Heart left ventricle (tissue), 13 donors: ENCODE measurements around the gene PTPRM.

ENCODE experiments used
- POLR2A ChIP-seq, 2 donors: fragments of 450-650 bp; IDR thresholded peaks; one replicate each; pipeline ENCODE4 v1.6.1; 2017; ENCODE audit warnings: antibody characterized with exemption in 2 of 2, mild to moderate bottlenecking in 2 of 2, moderate library complexity in 2 of 2
- TF ChIP-seq, protein P1 (sequence below), 12 donors: fragments of 200-600 bp; sonication (generic) in 4 of 12; IDR thresholded peaks; one replicate each; pipeline versions ENCODE4 v1.5.0 to v1.8.0; 2018 to 2022; ENCODE audit warnings: antibody characterized with exemption in 12 of 12, mild to moderate bottlenecking in 5 of 12
- donor health status: ischemic (EF 13 %, LVEDD 7.1; RV severe dilation, severe dysfunction).
- donor health status: DM: no; HTN: yes; CAD: no.
- donor health status: DM: no; HTN: no; CAD: no.
- donor health status: ischemic (EF 25% LVEDD 6.9; RV normal size, moderate dysfunction).
- donor health status: ischemic (EF 25% LVEDD 5.7; RV mildly dilated, moderate dysfunction).
- donor health status: ischemic (EF 35%, LVEDD 5.7; RV mildly dilated, moderate dysfunction).
- donor health status: nonischemic (EF 11% LVEDD 7.7; RV severe dilation, severe dysfunction).
- donor health status: DM: yes; HTN: yes; CAD: no.
- donor health status: PGD.
- donor health status: ischemic (EF 29% LVEDD 5.4; RV normal size, mild dysfunction).
- donor health status: nonischemic (EF 23%, LVEDD 6.1; RV moderate dilation, normal function).

DNA sequence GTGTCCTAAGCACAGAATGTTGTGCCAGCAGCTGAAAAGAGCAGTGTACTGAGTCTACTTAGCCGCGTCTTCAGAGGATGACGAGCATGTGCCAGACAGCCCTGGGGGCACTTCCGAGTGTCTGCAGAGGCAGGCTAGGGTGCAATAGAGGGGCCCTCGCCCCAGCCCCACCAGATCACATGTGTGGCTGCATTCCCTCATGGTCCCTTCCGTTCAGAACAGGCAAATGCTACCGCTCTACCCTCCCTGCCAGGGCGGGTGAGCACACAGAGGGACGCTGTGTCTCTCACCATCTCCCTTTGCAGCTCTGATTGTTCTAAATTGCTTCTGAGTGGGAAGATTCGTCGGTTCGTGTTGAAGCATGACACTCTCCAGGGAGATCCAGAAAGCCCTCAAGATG is 829.9 kb downstream of the PTPRM start:
- TF ChIP-seq, protein P1, sequence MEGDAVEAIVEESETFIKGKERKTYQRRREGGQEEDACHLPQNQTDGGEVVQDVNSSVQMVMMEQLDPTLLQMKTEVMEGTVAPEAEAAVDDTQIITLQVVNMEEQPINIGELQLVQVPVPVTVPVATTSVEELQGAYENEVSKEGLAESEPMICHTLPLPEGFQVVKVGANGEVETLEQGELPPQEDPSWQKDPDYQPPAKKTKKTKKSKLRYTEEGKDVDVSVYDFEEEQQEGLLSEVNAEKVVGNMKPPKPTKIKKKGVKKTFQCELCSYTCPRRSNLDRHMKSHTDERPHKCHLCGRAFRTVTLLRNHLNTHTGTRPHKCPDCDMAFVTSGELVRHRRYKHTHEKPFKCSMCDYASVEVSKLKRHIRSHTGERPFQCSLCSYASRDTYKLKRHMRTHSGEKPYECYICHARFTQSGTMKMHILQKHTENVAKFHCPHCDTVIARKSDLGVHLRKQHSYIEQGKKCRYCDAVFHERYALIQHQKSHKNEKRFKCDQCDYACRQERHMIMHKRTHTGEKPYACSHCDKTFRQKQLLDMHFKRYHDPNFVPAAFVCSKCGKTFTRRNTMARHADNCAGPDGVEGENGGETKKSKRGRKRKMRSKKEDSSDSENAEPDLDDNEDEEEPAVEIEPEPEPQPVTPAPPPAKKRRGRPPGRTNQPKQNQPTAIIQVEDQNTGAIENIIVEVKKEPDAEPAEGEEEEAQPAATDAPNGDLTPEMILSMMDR (IDR thresholded peaks at IDR 0.05) = no peak
- no peak for TF ChIP-seq POLR2A (IDR thresholded peaks at IDR 0.05)
